GM18505 (cell line): ENCODE measurements around the gene TIMP2.

Experiments
- ATAC-seq: cut with Tn5 transposase; IDR thresholded peaks from one replicate; pipeline ENCODE4 v1.9.1; 2021; ENCODE audit not compliant: unreplicated experiment
- POLR2A ChIP-seq: IDR thresholded peaks from 4 replicates; pipeline ENCODE4 v1.6.1; 2011; ENCODE audit warnings: borderline replicate concordance; ENCODE audit not compliant: insufficient read depth, insufficient read length; ENCODE audit errors: extremely low read depth

The TIMP2 gene

DNA sequence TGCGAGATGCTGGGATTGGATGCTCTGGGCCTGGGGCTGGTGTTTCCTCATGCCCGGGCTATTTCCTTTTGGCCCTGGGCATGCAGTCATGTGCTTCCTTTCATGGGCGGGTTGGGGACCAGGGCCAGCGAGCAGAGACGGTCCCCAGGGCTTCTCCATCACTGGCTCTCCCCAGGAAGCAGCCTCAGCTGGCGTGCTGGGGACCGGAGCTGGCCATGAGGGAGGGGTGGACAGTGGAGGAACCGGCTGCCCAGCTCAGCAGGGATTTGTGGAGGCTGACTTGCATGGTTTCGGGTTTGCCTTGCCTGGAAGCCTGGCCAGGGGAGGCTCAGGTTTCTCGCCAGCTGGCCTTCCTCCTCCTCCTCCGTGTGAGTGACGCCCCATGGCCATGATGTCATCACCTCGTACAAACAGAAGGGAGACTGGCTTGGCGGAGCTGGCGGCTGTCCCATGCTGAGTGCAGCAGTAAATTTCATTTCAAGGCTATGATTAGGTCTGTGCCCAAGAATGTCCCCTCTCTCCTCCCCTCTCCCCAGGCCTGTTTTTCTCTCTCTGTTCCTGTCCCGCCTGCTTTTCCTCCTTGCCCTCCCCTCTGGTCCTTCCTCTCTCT lies 8.9 kb upstream of the TIMP2 start:
- ATAC-seq = no peak

DNA sequence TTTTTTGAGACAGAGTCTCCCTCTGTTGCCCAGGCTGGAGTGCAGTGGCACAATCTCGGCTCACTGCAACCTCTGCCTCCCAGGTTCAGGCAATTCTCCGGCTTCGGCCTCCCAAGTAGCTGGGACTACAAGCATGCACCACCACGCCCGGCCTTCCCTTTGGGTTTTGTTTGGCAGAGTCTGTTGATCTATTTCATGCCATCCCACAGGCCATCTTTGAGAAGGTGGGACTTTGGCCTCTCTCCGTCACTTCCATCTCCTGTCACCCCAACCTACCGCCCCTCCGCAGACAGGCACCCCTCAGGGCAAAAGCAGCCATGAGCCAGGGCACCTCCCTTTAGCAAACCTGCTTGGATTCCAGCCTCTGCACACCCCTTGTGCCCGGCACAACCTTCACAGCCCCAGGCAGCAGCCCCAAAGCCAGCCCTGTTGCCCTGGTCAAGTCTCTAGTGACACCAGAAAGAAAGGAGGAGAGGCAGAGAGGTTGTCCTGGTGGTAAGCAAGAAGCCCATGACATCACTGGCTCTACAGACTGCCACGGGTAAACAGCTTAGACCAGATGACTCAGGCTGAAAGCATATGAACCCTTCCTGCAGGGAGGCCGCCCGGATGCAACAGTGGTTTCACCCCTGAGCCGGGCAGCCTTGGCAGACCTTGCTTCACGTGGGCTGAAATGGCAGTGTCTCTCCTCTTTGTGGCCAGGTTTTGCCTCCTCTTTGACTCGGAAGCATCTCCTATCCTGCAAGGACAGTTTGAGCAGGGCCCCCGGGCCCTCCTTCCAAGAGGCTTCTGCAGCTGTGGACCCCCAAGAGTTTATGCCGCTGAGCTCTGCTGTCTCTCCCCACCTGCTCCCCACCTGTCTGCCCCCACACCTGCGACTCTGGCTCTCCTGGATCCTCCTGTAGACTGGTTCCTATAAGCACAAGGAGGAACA lies 8.1 kb upstream of the TIMP2 start:
- no peak for TF ChIP-seq POLR2A
- no peak for ATAC-seq

More for the DNA sequence above, 8.9 kb upstream of the TIMP2 start:
- no peak for TF ChIP-seq POLR2A

DNA sequence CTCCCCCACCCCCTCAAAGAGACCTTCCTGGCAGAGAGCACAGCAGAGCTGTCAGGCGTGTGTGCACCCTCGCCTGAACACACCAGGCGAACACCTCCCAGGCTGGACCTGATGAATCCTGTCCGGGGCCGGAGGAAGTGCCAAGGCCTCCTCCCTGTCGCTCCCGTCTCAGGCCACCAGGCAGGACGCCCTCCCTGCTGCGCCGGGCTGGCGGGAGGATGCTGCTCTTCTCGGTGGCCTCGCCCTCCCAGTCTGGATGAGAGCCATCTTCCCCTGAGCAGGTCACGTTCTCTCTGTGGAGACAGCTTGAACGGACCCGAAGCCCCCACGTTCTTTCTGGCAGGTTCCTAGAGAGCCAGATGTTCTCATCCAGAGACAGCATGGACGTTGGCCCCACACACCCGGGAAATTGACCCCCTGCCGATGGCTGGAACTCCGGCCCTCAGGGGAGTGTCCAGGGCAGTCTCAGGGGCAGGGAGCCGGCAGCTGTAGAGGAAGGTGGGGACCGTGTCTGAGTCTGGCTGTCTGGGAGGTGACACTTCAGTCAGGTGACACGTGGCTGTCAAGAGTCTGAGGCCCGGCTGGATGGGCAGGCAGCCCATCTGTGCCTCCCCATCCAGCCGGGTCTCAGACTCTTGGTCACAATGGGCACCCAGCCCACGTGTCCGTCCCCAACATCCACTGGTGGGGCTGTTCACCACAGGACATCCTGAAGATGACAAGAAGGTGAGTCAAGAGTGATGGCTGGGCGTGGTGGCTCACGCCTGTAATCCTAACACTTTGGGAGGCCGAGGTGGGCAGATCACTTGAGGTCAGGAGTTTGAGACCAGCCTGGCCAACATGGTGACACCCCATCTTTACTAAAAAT lies 5.0 kb upstream of the TIMP2 start:
- TF ChIP-seq POLR2A = no peak
- ATAC-seq = no peak

GRCh38 chr17:78925662-78926555 lies 722 bp upstream of the TIMP2 start:
- ATAC-seq = no peak
- TF ChIP-seq POLR2A = no peak

- no peak for TF ChIP-seq POLR2A
- ATAC-seq = no peak
Measured at GRCh38 chr17:78924481-78925151, 571 bp downstream of the TIMP2 start.

GRCh38 chr17:78923660-78924453 lies 1.3 kb downstream of the TIMP2 start:
- no peak for ATAC-seq
- no peak for TF ChIP-seq POLR2A

- TF ChIP-seq POLR2A = no peak
- no peak for ATAC-seq
Measured at GRCh38 chr17:78922816-78923498, 2.2 kb downstream of the TIMP2 start.

DNA sequence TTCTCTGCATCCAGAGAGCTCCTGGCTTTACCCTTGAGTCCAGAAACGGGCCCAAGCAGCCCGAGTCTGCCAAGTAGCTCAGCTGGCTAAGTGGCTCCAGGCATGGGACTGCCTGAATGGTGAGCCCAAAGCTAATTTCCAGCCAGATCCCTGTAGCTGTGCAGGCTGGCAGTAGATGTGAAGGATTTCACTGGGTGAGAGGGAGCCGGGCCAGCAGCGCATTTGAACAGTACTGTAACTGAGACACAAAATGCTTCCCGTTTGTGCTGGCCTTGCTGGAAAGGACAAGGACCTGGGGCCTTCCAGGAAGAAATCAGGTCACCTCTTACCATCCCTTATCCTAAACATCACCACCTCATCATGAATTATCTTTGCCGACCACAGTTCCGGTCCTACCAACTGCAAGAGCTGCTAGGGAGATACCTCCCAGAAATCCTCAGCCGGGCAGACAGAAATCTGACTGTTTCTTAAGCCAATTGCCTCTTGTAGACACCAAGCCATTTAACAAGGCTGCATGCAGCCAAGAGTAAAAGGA lies 3.7 kb downstream of the TIMP2 start:
- no peak for ATAC-seq
- TF ChIP-seq POLR2A = no peak

DNA sequence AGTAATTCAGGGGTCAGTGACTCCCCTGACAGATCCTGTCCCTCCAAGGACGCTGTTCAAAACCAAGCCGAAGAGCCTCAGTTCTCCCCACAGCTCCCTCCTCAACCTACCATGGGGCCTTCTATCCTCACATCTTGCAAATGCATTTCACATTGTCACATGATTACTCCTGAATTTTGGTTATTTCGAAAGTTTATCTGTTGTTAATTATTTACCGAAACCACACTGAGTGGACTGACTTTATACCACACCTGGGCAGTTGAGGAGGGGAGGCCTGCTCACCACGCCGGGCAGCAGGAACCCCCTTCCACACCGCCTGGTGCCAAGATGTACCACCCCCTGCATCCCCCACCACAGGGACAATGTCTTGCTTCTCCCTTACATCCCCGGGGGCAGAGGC lies 4.7 kb downstream of the TIMP2 start:
- no peak for ATAC-seq
- TF ChIP-seq POLR2A = no peak

DNA sequence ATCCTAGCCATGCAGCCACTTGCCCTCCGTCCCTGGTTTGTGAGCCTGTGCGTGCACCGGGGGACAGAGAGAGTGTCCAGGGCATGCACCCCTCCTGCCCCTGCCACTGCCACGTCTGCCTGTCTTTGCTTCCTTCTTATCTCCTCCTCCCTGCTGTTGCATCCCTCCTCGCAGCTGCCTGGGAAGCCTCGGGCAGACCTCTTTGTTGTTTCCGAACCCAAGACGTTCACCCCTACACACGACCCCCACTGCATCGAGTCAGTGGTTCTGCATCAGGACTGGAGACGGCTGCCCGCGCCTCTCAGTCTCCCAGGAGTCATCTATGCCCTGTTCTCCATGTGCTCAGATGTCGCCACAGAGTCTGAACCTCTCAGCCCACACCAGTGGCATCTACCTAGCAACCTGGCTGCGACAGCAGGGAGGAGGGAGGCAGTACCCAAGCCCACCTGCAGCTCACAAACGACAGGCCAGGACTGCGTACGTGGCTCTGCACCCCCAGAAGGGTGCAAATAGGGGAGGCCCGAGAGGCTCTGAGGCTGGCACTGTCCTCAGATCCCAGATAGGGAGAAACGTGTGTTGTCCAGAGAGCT lies 5.2 kb downstream of the TIMP2 start:
- ATAC-seq = no peak
- no peak for TF ChIP-seq POLR2A

- no peak for ATAC-seq
- no peak for TF ChIP-seq POLR2A
Measured at GRCh38 chr17:78918979-78919378, 6.2 kb downstream of the TIMP2 start.
